Muscle layer of colon (tissue), 2 donors: Measurements from ENCODE around the gene AKR1C8.
"Not testable (repeated sequence)": the region's sequence is repeated elsewhere in the genome, so short reads cannot be mapped to it uniquely, and the experiment has no call there.

Source experiments
- H3K27ac ChIP-seq: one replicate; pipeline ENCODE4 v1.7.0; 2013; ENCODE audit warnings: low read depth, mild to moderate bottlenecking, low read length, moderate library complexity
- H3K27me3 ChIP-seq, 2 donors: one replicate each; pipeline ENCODE4 v1.7.0; 2013; ENCODE audit warnings: low read length in 2 of 2, mild to moderate bottlenecking in 2 of 2; ENCODE audit not compliant: insufficient read depth in 2 of 2, control insufficient read depth in 1 of 2
- H3K36me3 ChIP-seq: one replicate; pipeline ENCODE4 v1.7.0; 2013; ENCODE audit warnings: mild to moderate bottlenecking, low read length; ENCODE audit not compliant: insufficient read depth
- H3K4me1 ChIP-seq: one replicate; pipeline ENCODE4 v1.7.0; 2013; ENCODE audit warnings: mild to moderate bottlenecking, low read length; ENCODE audit not compliant: insufficient read depth
- H3K4me3 ChIP-seq, 2 donors: one replicate each; pipeline ENCODE4 v1.7.0; 2013; ENCODE audit warnings: low read length in 2 of 2, low read depth in 1 of 2, mild to moderate bottlenecking in 1 of 2, moderate library complexity in 1 of 2
- H3K9ac ChIP-seq: one replicate; pipeline ENCODE4 v1.7.0; 2013; ENCODE audit warnings: low read length
- H3K9me3 ChIP-seq: one replicate; pipeline ENCODE4 v1.7.0; 2013; ENCODE audit warnings: mild to moderate bottlenecking, low read length
- donor health status: abdominal sarcoma.
- donor health status: Adenocarcinoma of cecum.

The AKR1C8 gene

DNA sequence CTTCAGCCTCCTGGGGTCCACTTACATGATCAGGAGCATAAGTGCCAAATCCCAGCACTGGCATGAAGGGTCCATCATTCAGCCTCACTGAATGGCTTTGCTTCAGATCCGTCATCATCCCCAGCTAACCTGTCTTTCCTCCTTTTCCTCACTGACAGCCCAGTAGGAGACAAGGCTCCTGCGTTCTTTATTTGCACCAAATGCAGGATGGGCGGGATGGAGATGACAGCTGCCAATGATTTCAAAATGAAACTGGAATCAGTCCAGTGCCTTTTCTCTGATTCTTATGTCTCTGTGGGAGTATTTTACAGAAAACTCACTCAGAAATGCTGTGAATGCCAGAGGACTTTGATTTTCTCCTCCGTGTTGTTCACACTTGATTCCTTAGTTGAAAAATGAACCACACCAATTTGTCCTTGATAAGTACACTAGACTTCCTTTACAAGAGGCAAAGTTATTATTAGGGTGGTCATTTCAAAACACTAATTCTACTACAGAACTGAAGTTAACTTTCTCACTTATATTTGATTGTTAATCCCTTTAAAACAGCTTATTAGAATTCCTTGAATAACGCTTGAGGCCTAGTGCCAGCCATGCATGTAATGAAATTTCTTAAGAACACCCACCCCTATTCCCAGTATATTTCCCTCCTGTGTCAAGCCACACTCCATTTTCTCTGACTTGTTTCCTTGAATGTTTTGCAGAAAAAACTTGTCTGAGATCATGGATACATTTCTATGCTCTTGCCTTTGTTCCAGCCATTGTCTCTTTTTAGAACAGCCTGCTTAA lies at the start of gene AKR1C8:
Gene AKR1C8, minus strand, starts transcription at position 164 of the 789 bp plus-strand sequence. Its CDS starts 46 bp downstream, at position 118.
- no peaks in the 10 kb centered on the region for H3K4me1 ChIP-seq
- no peaks in the 10 kb centered on the region for H3K9me3 ChIP-seq
- no peak within 1 kb of the TSS for H3K4me3 ChIP-seq
- H3K27ac ChIP-seq, result no peak within 1 kb of the TSS
- H3K36me3 ChIP-seq, result no peaks in the 10 kb centered on the region
- no peaks in the 10 kb centered on the region for H3K27me3 ChIP-seq
- no peak within 1 kb of the TSS for H3K9ac ChIP-seq

DNA sequence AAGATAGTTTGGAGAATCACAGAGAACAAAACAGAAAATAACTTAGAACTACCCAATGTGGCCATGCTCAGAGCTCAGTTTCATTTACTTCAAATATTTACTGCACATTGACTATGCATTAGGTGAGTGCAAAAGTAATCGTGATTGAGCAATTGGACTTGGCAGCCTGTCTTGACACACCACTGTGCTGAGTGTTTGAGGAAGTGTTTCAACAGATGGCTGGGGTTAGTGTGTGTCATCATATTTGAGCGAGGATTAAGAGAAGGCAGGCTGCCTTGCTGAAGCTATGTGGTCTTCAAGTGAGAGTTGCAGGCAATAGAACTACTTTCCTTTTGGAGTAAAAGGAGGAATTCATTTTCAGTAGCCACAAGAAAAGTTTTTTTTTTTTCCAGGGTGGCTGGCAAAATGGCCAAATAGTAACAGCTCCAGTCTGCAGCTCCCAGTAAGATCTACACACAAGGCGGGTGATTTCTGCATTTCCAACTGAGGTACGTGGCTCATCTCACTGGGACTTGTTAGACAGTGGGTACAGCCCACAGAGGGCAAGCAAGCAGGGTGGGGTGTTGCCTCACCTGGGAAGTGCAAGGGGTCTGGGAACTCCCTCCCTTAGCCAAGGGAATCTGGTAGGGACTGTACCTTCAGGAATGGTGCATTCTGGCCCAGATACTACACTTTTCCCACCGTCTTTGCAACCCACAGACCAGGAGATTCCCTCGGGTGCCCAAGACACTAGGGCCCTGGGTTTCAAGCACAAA lies 49.3 kb upstream of the AKR1C8 start:
- H3K9ac ChIP-seq, result no peak overlapping the region
- no peaks in the 10 kb centered on the region for H3K36me3 ChIP-seq
- H3K9me3 ChIP-seq, result no peaks in the 10 kb centered on the region
- H3K27me3 ChIP-seq, result no peaks in the 10 kb centered on the region
- no peak overlapping the region for H3K27ac ChIP-seq
- H3K4me3 ChIP-seq, result no peak overlapping the region
- no peaks in the 10 kb centered on the region for H3K4me1 ChIP-seq

- Histone ChIP-seq H3K4me1 (no peaks in the 10 kb centered on the region), H3K27ac (no peak overlapping the region), H3K36me3 (no peaks in the 10 kb centered on the region), H3K9me3 (no peaks in the 10 kb centered on the region), H3K4me3 (no peak overlapping the region), H3K9ac (no peak overlapping the region), H3K27me3 (no peaks in the 10 kb centered on the region)
Observed at GRCh38 chr10:5233324-5233723, 48.4 kb upstream of the AKR1C8 start.

- H3K9me3 ChIP-seq, result no peaks in the 10 kb centered on the region
- H3K27me3 ChIP-seq, result no peaks in the 10 kb centered on the region
- no peak overlapping the region for H3K4me3 ChIP-seq
- H3K27ac ChIP-seq, result no peak overlapping the region
- H3K9ac ChIP-seq, result no peak overlapping the region
- no peaks in the 10 kb centered on the region for H3K36me3 ChIP-seq
- H3K4me1 ChIP-seq, result no peaks in the 10 kb centered on the region
Observed at GRCh38 chr10:5229019-5229418, 44.1 kb upstream of the AKR1C8 start.

DNA sequence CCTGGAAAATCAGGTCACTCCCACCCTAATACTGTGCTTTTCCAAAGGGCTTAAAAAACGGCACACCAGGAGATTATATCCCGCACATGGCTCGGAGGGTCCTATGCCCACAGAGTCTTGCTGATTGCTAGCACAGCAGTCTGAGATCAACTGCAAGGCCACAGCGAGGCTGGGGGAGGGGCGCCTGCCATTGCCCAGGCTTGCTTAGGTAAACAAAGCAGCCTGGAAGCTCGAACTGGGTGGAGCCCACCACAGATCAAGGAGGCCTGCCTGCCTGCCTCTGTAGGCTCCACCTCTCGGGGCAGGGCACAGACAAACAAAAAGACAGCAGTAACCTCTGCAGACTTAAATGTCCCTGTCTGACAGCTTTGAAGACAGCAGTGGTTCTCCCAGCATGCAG lies 38.0 kb upstream of the AKR1C8 start:
- H3K9ac ChIP-seq, H3K4me1 ChIP-seq, H3K9me3 ChIP-seq, H3K4me3 ChIP-seq, H3K27me3 ChIP-seq, H3K36me3 ChIP-seq, H3K27ac ChIP-seq: not testable (repeated sequence)

DNA sequence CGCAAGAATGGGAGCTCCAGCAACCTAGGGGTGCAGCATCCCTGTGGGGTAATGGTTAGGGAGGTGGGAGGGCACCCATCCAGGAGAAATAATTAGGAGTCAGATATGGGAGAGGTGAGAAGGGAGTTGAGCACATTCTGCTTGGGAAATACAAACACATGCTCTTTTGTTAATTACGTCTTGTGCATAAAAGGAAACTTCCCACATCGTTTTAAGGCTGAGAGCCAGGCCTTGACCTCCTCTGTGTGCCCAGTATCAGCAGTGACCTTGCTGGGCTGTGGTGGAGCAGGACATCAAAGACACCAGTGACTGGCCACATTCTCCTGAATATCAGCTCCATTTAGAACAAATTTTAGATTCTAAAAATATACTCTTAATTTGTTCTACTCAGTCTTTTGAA lies 34.3 kb upstream of the AKR1C8 start:
- H3K36me3 ChIP-seq, result no peaks in the 10 kb centered on the region
- no peaks in the 10 kb centered on the region for H3K4me1 ChIP-seq
- H3K9ac ChIP-seq, result no peak overlapping the region
- no peaks in the 10 kb centered on the region for H3K9me3 ChIP-seq
- H3K27ac ChIP-seq, result no peak overlapping the region
- no peaks in the 10 kb centered on the region for H3K27me3 ChIP-seq
- no peak overlapping the region for H3K4me3 ChIP-seq

DNA sequence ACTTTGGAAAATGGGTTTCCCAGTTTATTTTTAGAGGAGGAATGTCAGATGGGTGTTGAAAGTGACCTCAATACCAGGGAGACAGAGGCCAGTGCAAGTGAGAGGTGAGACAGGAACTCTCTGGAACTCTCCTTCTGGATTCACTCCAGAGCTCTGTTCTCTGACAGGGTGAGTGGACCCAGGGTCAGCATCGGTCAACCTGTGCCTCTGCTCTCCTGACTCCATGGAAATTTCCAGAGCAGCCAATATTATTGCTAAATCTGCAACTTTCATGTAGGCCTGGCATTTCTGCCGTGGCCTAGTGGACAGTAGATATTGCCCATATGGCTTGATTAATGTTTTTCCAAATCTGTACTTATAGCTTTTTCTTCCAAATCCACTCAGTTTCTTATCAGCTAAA lies 31.9 kb upstream of the AKR1C8 start:
- no peaks in the 10 kb centered on the region for H3K9me3 ChIP-seq
- H3K4me3 ChIP-seq, result no peak overlapping the region
- no peak overlapping the region for H3K27ac ChIP-seq
- no peaks in the 10 kb centered on the region for H3K27me3 ChIP-seq
- no peaks in the 10 kb centered on the region for H3K36me3 ChIP-seq
- no peaks in the 10 kb centered on the region for H3K4me1 ChIP-seq
- H3K9ac ChIP-seq, result no peak overlapping the region

DNA sequence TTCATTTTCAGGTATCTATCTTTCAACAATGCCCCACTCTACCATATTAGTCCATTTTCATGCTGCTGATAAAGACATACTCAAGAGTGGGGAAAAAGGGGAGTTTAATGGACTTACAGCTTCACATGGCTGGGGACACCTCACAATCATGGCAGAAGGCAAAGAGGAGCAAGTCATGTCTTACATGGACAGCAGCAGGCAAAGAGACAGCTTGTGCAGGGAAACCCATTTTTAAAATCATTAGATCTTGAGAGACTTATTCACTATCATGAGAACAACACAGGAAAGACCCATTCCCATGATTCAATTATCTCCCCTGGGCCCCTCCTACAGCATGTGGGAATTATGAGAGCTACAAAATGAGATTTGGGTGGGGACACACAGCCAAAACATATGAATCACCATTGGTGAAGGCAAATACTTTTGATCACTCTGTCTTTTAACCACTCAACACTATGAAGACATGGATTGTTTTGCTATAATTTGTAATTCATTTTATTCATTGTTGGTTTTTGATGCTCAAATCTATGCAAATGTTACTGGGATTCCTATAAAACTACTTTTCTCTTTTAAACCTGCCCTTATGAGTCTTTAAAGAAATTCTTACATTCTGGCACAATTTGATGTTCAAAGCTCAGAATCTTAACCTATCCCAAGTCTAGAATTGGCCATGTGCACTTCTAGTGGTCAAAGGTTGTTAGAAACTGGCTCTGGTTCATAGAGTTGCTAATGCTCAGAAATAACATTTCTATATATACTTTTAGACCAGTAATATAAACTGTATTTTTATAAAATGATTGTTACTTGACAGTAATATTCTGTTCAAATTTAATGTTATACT lies 27.0 kb upstream of the AKR1C8 start:
- Histone ChIP-seq H3K9ac (no peak overlapping the region), H3K4me3 (no peak overlapping the region)

DNA sequence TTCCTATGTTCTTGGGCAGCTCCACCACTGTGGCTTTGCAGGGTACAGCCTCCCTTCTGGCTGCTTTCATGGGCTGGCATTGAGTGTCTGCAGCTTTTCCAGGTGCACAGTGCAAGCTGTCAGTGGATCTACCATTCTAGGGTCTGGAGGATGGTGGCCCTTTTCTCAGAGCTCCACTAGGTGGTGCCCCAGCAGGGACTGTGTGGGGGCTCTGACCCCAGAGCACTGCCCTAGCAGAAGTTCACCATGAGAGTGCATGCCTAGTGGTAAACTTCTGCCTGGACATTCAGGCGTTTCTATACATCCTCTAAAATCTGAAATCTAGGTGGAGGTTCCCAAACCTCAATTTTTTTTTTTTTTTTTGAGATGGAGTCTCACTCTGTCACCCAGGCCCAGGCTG lies 25.3 kb upstream of the AKR1C8 start:
- H3K36me3 ChIP-seq, H3K4me3 ChIP-seq, H3K9me3 ChIP-seq, H3K27me3 ChIP-seq, H3K27ac ChIP-seq, H3K9ac ChIP-seq, H3K4me1 ChIP-seq: not testable (repeated sequence)

More for the DNA sequence above, 27.0 kb upstream of the AKR1C8 start:
- H3K36me3 ChIP-seq, result no peaks in the 10 kb centered on the region
- H3K4me1 ChIP-seq, result no peaks in the 10 kb centered on the region
- H3K27ac ChIP-seq, result no peak overlapping the region
- no peaks in the 10 kb centered on the region for H3K27me3 ChIP-seq
- H3K9me3 ChIP-seq, result no peaks in the 10 kb centered on the region

GRCh38 chr10:5209776-5210175 lies 24.8 kb upstream of the AKR1C8 start:
- H3K9ac ChIP-seq, H3K36me3 ChIP-seq, H3K27ac ChIP-seq: not testable (repeated sequence)

DNA sequence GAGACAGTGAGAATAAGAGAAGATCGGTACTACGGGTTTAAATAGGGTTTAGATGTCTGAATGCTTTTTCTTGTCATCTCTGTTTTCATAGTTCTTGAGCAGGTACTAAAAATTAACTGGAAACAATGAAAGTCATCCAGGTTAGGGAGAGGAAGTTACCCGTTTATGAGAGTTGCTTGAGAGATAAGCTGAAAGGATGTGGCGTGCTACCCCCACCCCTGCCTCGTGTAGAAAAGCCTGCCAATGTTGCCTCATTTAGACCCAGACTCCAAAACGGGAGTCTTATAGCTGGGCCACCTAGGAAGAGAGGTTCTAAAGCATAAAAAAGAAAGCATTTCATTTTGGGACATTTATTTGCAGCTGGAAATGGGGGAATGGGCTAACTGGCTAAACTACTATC lies 21.8 kb upstream of the AKR1C8 start:
- Histone ChIP-seq H3K9me3 (no peaks in the 10 kb centered on the region), H3K27me3 (no peaks in the 10 kb centered on the region), H3K27ac (no peak overlapping the region), H3K9ac (no peak overlapping the region), H3K4me3 (no peak overlapping the region), H3K36me3 (no peaks in the 10 kb centered on the region), H3K4me1 (no peaks in the 10 kb centered on the region)

More at GRCh38 chr10:5209776-5210175, 24.8 kb upstream of the AKR1C8 start:
- H3K27me3 ChIP-seq, H3K9me3 ChIP-seq, H3K4me1 ChIP-seq, H3K4me3 ChIP-seq: not testable (repeated sequence)
